Smooth muscle cell (in vitro differentiated cells): ENCODE measurements around the gene SDC3. TPM values are rescaled to one million over a fixed set of nuclear protein-coding genes. Genes with fewer than 3 reads are reported as not detected.
A peak's percentile ranks its signal among the peaks of the same experiment; 100 is the strongest.

Source experiments
- DNase-seq: peaks from one replicate; lab custom pipeline; 2025; ENCODE audit not compliant: unreplicated experiment; lab: John Stamatoyannopoulos, UW
- H2AFZ ChIP-seq: fragments of 200-600 bp; sonication (generic); 2 replicates; pipeline ENCODE4 v1.6.0; 2016; ENCODE audit warnings: antibody characterized with exemption, low read depth, mild to moderate bottlenecking
- H3F3A ChIP-seq: fragments of 200-600 bp; sonication (generic); 2 replicates; pipeline ENCODE4 v1.6.0; 2017; ENCODE audit warnings: antibody characterized with exemption, low read depth
- H3K27ac ChIP-seq: fragments of 200-600 bp; sonication (generic); 2 replicates; pipeline ENCODE4 v1.5.1; 2016; ENCODE audit warnings: low read depth, mild to moderate bottlenecking
- H3K27me3 ChIP-seq: fragments of 200-600 bp; sonication (generic); 2 replicates; pipeline ENCODE4 v1.6.1; 2016; ENCODE audit warnings: low read depth, mild to moderate bottlenecking
- H3K36me3 ChIP-seq: fragments of 200-600 bp; sonication (generic); 2 replicates; pipeline ENCODE4 v1.5.1; 2016; ENCODE audit warnings: low read depth
- H3K4me1 ChIP-seq: fragments of 200-600 bp; sonication (generic); 2 replicates; pipeline ENCODE4 v1.5.1; 2016; ENCODE audit warnings: low read depth
- H3K4me2 ChIP-seq: fragments of 200-600 bp; sonication (generic); 2 replicates; pipeline ENCODE4 v1.6.0; 2016; ENCODE audit warnings: mild to moderate bottlenecking
- H3K4me3 ChIP-seq: fragments of 200-600 bp; sonication (generic); 2 replicates; pipeline ENCODE4 v1.5.1; 2016; ENCODE audit warnings: mild to moderate bottlenecking
- H3K79me2 ChIP-seq: fragments of 200-600 bp; sonication (generic); 2 replicates; pipeline ENCODE4 v1.6.0; 2016; ENCODE audit warnings: low read depth, mild to moderate bottlenecking
- H3K9ac ChIP-seq: fragments of 200-600 bp; sonication (generic); 2 replicates; pipeline ENCODE4 v1.6.0; 2016; ENCODE audit warnings: low read depth
- H3K9me3 ChIP-seq: fragments of 200-600 bp; sonication (generic); replicated peaks from 2 replicates; pipeline ENCODE4 v1.5.1; 2016; ENCODE audit warnings: low read depth
- H4K20me1 ChIP-seq: fragments of 200-600 bp; sonication (generic); 2 replicates; pipeline ENCODE4 v1.6.0; 2016; ENCODE audit warnings: low read depth
- WGBS: methylation state at CpG from one replicate; pipeline ENCODE4 v1.1.7; 2016; ENCODE audit warnings: low lambda C conversion rate; 5-methylcytosine and 5-hydroxymethylcytosine counted together
- polyA plus RNA-seq: library from polyadenylated mRNA; unstranded; fragments of >200 nt; fragmentation: Nextera tagmentation; extraction: Ambion mirVana; gene quantifications from 2 replicates; pipeline ENCODE4 v1.2.1, GENCODE V29; 2016
- total RNA-seq: library from RNA; depleted of rRNA; stranded (reverse); fragments of >200 nt; gene quantifications from 2 replicates; pipeline ENCODE4 v1.2.3, GENCODE V29; 2014
- TF ChIP-seq, protein P1 (sequence below): fragments of 200-600 bp; sonication (generic); IDR thresholded peaks from 2 replicates; pipeline ENCODE4 v1.5.1; 2017; ENCODE audit warnings: borderline replicate concordance, mild to moderate bottlenecking, antibody characterized with exemption; ENCODE audit not compliant: insufficient read depth, poor library complexity, severe bottlenecking

The SDC3 gene
- total and polyA plus RNA-seq, 2 experiments from 2014 or later = 46.3 to 112 TPM

DNA sequence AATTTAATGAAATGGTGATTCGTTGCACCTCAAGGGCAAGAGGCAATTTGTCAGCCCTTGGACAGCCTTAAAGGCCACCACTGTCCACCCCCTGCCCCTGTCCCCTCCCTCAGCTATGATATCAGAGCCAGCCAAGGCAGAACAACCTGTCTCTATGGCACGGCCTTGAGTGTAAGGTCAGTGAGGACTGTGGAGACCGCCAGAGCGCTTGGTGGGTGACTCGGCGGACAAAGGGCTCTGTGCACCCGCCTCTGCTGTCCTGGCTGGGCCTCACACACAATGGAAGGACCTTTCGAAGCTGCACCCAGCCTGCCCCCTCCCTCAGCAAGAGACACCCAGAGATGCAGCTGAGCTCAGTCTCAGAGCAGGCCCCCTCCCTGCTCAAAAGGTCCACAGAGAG, 50.6 kb downstream of the SDC3 start:
- Histone ChIP-seq H3K4me3 (no peak overlapping the region), H3K27me3 (no peaks in the 10 kb centered on the region), H3K36me3 (no peaks in the 10 kb centered on the region), H3K9ac (peak overlapping the region; percentile 71), H3F3A (peaks cover 4% of the 10 kb centered on the region), H3K4me1 (peaks cover 13% of the 10 kb centered on the region), H3K27ac (peak overlapping the region; percentile 90), H3K9me3 (no peaks in the 10 kb centered on the region), H3K4me2 (peak overlapping the region; percentile 74), H4K20me1 (no peaks in the 10 kb centered on the region), H2AFZ (no peak overlapping the region), H3K79me2 (no peaks in the 10 kb centered on the region)
- 86% methylated on average over 8 of the region's 8 CpGs for WGBS
- no peak for DNase-seq
- TF ChIP-seq, protein P1, sequence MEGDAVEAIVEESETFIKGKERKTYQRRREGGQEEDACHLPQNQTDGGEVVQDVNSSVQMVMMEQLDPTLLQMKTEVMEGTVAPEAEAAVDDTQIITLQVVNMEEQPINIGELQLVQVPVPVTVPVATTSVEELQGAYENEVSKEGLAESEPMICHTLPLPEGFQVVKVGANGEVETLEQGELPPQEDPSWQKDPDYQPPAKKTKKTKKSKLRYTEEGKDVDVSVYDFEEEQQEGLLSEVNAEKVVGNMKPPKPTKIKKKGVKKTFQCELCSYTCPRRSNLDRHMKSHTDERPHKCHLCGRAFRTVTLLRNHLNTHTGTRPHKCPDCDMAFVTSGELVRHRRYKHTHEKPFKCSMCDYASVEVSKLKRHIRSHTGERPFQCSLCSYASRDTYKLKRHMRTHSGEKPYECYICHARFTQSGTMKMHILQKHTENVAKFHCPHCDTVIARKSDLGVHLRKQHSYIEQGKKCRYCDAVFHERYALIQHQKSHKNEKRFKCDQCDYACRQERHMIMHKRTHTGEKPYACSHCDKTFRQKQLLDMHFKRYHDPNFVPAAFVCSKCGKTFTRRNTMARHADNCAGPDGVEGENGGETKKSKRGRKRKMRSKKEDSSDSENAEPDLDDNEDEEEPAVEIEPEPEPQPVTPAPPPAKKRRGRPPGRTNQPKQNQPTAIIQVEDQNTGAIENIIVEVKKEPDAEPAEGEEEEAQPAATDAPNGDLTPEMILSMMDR = no peak

DNA sequence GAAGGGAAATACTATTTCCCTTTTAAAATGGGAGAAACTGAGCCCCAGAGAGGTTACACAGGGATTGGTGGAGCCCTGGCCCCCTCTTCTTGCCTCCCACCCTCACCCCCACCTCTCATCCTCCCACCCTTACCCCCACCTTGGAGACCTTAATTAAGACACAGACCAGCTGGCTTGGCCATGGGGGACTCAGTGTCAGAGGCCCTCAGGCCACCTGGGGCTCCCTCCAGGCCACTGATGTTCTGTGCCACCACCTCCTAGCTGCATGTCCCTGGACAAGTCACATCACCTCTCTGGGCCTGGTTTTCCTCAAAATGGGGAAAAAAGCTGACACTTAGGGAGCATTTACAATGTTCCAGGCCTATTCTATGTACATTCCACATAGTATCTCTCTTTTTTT, 51.5 kb downstream of the SDC3 start:
- Histone ChIP-seq H2AFZ (no peak overlapping the region), H3K27ac (no peak overlapping the region), H3K9ac (no peak overlapping the region), H3K9me3 (no peaks in the 10 kb centered on the region), H3K36me3 (no peaks in the 10 kb centered on the region), H3K79me2 (no peaks in the 10 kb centered on the region), H3K4me3 (no peak overlapping the region), H3K4me2 (no peak overlapping the region), H4K20me1 (no peaks in the 10 kb centered on the region), H3K4me1 (peaks cover 13% of the 10 kb centered on the region), H3F3A (peaks cover 4% of the 10 kb centered on the region), H3K27me3 (no peaks in the 10 kb centered on the region)
- DNase-seq = no peak
- TF ChIP-seq, protein P1 = no peak

DNA sequence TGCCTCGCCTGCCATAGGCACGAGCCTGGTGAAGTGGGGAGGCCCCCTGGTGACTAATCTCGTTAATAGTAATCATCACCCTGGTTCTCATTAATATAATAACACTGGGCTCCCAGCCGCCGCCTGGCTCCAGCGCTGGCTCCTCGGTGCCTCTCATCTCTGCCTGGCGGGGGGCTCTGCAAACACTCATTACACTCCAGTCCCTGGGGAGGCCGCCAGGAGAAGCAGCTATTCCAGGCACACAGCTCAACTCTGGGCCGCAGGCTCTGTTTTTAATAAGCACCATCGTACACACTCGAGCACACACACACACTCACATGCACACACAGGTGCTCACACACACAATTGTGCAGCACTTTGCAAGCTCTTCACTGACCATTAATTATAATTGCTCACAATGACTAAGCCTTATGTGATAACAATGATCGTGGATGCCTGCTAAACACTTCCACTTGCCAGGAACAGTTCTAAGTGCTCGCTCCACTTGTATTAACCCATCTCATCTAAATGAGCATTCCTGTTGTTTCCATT, 52.2 kb downstream of the SDC3 start:
- no peak for DNase-seq
- Histone ChIP-seq H2AFZ (no peak overlapping the region), H4K20me1 (no peaks in the 10 kb centered on the region), H3K79me2 (no peaks in the 10 kb centered on the region), H3K27me3 (no peaks in the 10 kb centered on the region), H3F3A (peaks cover 4% of the 10 kb centered on the region), H3K36me3 (no peaks in the 10 kb centered on the region), H3K4me1 (peaks cover 13% of the 10 kb centered on the region), H3K9ac (no peak overlapping the region), H3K9me3 (no peaks in the 10 kb centered on the region), H3K4me3 (no peak overlapping the region), H3K27ac (no peak overlapping the region), H3K4me2 (no peak overlapping the region)
- TF ChIP-seq, protein P1 = no peak
- WGBS = 41% methylated on average over 14 of the region's 14 CpGs

DNA sequence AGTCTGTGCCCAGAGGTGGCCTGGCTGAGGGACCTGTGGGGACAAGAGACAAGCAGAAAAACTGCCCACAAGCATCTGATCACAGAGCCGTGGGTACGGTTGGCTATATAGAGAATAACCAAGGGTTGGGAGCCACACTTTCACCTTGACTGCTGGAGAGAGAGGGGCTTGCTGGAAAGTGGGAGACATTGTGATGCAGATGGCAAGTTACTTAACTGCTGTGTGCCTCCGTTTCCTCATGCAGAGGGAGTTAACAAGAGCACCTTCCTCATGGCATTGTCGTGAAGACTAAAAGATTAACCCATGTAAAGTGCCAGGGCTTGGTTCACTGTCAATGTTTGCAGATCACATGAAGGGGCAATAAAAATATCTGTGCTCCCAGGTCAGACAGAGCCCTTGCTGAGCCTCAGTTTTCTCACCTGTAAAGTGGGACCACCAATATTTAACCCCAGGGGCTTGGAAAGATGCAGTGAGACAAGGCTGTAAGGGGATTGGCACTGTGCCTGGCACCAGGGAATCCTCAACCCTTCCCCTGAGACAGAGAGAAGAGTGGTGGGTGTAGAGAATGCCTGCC, 52.8 kb downstream of the SDC3 start:
- Histone ChIP-seq H3K4me1 (peaks cover 13% of the 10 kb centered on the region), H3K4me2 (no peak overlapping the region), H3K27ac (no peak overlapping the region), H3K36me3 (no peaks in the 10 kb centered on the region), H3F3A (peaks cover 4% of the 10 kb centered on the region), H3K4me3 (no peak overlapping the region), H3K9me3 (no peaks in the 10 kb centered on the region), H4K20me1 (no peaks in the 10 kb centered on the region), H3K9ac (no peak overlapping the region), H3K27me3 (no peaks in the 10 kb centered on the region), H2AFZ (no peak overlapping the region), H3K79me2 (no peaks in the 10 kb centered on the region)
- WGBS = 57% methylated on average over 4 of the region's 4 CpGs
- no peak for DNase-seq
- TF ChIP-seq, protein P1 = no peak
